Colonic mucosa (tissue), 4 donors: ENCODE measurements around the gene ZCCHC2. TPM values are rescaled to one million over a fixed set of nuclear protein-coding genes. Genes with fewer than 3 reads are reported as not detected.

Experiments
- DNase-seq: peaks from one replicate; pipeline ENCODE4 v3.0.0-alpha.2; 2020
- H3K27ac ChIP-seq: fragments of 200-600 bp; one replicate; pipeline ENCODE4 v1.8.0; 2021
- H3K27me3 ChIP-seq: fragments of 200-600 bp; one replicate; pipeline ENCODE4 v1.8.0; 2021
- H3K36me3 ChIP-seq: fragments of 200-600 bp; one replicate; pipeline ENCODE4 v1.8.0; 2021
- H3K4me1 ChIP-seq: fragments of 200-600 bp; one replicate; pipeline ENCODE4 v1.8.0; 2021; ENCODE audit warnings: mild to moderate bottlenecking
- H3K4me3 ChIP-seq: fragments of 200-600 bp; one replicate; pipeline ENCODE4 v1.8.0; 2021
- H3K9ac ChIP-seq, 2 donors: one replicate each; pipeline ENCODE4 v1.7.0; 2013; ENCODE audit warnings: control low read depth in 2 of 2, low read depth in 2 of 2, low read length in 2 of 2
- H3K9me3 ChIP-seq: fragments of 200-600 bp; one replicate; pipeline ENCODE4 v1.8.0; 2021
- intact Hi-C: fragments of 100-400 bp; cut with DNase I; formaldehyde crosslinking; loops from one replicate; pipeline ENCODE4 v1.14.1; 2022
- total RNA-seq, 2 donors: library from RNA; stranded (reverse); fragmentation: NEBNext Ultra II Directional in 1 of 2; extraction: Animal tissue kit (Norgen Biotek cat#: 25700) in 1 of 2; gene quantifications; one replicate each; pipeline ENCODE4 v1.2.1, GENCODE V29; 2021
- TF ChIP-seq, protein P1 (sequence below): fragments of 200-600 bp; IDR thresholded peaks from one replicate; pipeline ENCODE4 v1.8.0; 2022; ENCODE audit warnings: antibody characterized with exemption, mild to moderate bottlenecking
- donor health status: healthy.
- donor health status: DM: no; HTN: no; CAD: no.
- donor health status: DM: no; HTN: no; CAD: no.

Gene ZCCHC2
- total RNA-seq, 2 donors from 2014 or later: 24.7 to 25.7 TPM

DNA sequence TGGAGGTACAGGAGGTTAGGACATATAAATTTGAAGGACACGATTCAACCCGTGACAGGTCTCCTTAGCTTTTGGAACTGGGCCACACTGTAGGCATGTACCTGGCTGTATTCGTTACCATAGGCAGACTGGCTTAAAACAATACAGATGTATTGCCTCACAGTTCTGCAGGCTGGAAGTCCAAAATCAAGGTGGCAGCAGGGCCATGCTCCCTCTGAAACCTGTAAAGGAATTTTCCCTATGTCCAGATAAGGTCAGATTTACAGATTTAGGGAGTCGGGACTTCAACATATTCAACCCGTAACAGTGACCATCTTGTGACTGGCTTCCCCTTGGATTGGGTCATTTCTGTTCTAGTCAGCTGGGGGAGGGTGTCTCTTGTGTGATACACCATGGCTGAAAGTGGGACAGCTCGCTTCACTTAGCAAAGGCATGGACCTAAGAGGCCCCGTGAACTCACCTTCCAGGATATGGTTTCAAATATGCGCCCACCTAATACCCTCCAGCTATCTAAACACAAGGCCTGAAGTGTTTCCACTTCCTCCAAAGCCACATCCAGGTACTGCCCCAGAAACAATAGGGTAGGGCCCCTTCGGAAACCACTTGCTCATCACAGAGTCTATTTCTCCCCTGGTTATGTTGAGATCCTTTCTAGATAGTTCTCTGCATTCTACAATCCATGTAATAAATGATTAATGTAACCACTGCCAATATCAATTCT is 85.0 kb downstream of the ZCCHC2 start:
- no peaks in the 10 kb centered on the region for H3K36me3 ChIP-seq
- TF ChIP-seq, protein P1, sequence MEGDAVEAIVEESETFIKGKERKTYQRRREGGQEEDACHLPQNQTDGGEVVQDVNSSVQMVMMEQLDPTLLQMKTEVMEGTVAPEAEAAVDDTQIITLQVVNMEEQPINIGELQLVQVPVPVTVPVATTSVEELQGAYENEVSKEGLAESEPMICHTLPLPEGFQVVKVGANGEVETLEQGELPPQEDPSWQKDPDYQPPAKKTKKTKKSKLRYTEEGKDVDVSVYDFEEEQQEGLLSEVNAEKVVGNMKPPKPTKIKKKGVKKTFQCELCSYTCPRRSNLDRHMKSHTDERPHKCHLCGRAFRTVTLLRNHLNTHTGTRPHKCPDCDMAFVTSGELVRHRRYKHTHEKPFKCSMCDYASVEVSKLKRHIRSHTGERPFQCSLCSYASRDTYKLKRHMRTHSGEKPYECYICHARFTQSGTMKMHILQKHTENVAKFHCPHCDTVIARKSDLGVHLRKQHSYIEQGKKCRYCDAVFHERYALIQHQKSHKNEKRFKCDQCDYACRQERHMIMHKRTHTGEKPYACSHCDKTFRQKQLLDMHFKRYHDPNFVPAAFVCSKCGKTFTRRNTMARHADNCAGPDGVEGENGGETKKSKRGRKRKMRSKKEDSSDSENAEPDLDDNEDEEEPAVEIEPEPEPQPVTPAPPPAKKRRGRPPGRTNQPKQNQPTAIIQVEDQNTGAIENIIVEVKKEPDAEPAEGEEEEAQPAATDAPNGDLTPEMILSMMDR: no peak
- no peak overlapping the region for H3K4me3 ChIP-seq
- intact Hi-C loops: no loop called here
- no peaks in the 10 kb centered on the region for H3K4me1 ChIP-seq
- no peak for DNase-seq
- H3K9me3 ChIP-seq: no peaks in the 10 kb centered on the region
- H3K27me3 ChIP-seq: no peaks in the 10 kb centered on the region
- H3K9ac ChIP-seq: no peak overlapping the region
- H3K27ac ChIP-seq: no peak overlapping the region

DNA sequence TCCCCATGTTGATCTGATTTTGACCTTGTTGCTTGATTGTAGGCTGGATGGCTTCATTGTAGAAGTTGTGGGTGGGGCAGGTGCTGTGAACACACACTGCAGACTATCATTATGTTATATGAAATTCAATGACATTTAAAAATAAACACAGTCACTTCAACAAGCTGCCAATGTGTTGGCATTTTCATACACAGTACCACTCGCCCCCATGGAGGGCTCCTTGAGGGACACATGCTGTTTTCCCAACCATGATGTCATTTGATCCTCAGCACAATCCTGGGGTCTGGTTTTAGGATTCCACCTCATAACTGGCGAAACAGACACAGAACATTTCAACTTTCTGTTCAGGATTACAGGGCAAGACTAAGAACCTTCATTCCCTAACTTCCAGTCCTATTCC is 86.9 kb downstream of the ZCCHC2 start:
- no peak overlapping the region for H3K4me3 ChIP-seq
- no peaks in the 10 kb centered on the region for H3K36me3 ChIP-seq
- H3K27me3 ChIP-seq: no peaks in the 10 kb centered on the region
- no peak for DNase-seq
- H3K4me1 ChIP-seq: no peaks in the 10 kb centered on the region
- TF ChIP-seq, protein P1: no peak
- intact Hi-C loops: no loop called here
- H3K27ac ChIP-seq: no peak overlapping the region
- no peaks in the 10 kb centered on the region for H3K9me3 ChIP-seq
- H3K9ac ChIP-seq: no peak overlapping the region

DNA sequence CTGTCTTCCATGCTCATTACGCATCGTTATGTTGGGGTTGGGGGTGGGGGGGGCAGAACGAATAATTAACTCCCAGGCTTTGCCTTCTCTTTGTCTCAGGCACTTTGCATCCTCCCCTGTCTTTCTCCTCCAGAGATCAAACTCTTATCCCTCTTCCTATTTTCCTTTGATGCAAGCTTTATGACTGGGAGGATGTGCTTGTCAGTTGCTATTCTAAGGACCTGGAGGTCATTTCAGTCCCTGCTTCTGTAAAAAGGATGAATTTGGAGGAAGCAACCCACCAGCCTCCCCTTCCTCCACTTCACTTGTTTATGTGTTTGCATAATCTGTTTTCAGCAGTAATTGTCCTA is 87.5 kb downstream of the ZCCHC2 start:
- intact Hi-C loops: no loop called here
- Histone ChIP-seq H3K4me1 (no peaks in the 10 kb centered on the region), H3K9ac (no peak overlapping the region), H3K27me3 (no peaks in the 10 kb centered on the region), H3K36me3 (no peaks in the 10 kb centered on the region), H3K9me3 (no peaks in the 10 kb centered on the region), H3K4me3 (no peak overlapping the region), H3K27ac (no peak overlapping the region)
- DNase-seq: no peak
- TF ChIP-seq, protein P1: no peak

DNA sequence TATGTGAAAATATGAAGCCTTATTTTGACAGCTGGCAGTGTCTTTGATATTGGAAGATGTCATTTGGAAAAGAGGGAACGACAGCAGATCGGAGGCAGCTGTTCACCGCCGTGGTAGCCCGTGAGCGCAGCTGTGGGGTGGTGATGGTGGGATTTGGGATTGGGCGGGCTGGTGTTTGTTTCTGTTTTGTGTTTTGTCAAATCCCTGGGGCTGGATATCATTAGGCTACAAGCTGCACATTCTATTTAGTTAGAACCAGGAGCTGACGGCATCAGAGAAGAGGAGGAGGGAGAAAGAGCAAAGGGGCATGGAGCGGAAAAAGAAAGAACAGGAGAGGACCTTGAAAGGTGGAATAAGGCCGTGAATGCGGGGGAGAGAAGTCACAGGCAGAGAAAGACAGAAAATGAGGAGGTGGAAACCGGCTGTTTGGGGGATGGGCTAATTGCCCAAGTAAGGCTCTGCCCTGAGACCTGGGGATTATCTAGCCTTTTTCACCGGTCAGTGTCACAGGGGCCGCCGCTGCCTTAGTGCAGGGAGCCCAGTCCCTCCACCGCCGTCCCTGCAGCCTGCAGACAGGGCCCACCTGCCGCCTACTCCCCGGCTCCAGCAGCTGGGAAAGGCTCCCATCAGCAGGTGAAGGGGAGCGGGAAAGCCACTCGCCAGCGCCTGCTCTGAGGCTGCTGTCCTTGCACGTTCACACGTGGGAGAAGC is 88.0 kb downstream of the ZCCHC2 start:
- DNase-seq: no peak
- Histone ChIP-seq H3K9me3 (no peaks in the 10 kb centered on the region), H3K9ac (no peak overlapping the region), H3K27me3 (no peaks in the 10 kb centered on the region), H3K36me3 (no peaks in the 10 kb centered on the region), H3K4me1 (no peaks in the 10 kb centered on the region), H3K4me3 (no peak overlapping the region), H3K27ac (no peak overlapping the region)
- intact Hi-C loops: no loop called here
- TF ChIP-seq, protein P1: no peak

DNA sequence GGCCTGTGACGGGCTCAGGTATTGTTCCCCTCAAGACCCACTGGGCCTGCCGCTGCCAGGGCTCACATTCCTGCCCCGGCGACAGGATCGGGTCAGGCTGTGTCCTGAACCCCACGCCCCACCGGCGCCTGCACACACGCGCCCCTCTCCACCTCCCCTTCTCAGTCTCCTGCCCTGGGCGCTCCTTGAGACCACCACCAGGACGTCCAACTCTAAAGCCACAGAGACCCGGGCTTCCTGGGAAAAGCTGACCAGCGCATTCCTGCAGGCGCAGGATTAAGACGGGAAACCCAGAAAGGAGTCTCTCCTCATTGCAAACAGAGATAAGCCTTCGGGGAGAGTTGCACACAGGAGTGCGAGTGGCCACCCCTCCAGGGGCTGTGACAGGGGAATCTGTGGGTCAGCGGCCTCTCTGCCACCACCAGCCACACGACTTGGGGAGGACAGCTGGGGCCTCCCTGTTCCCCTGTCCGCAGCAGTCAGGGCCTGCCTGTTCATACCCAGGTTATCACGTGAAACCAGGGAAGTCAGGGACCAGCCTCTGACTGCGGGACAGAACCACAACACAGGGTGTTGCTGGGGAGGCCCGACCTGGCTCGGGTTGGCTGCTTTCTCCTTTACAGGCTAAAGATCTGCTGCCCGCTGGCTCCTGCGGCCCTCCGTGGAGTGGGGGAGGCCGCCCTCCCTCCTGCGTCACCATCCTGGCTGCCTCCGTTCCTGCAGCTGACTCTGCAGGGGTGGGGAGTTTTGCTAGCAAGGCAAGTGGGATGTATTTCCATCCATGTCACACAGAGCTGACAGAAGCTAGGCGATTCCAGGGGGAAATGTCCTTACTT is 88.8 kb downstream of the ZCCHC2 start:
- H3K4me3 ChIP-seq: no peak overlapping the region
- H3K9ac ChIP-seq: no peak overlapping the region
- no peaks in the 10 kb centered on the region for H3K27me3 ChIP-seq
- no peaks in the 10 kb centered on the region for H3K4me1 ChIP-seq
- TF ChIP-seq, protein P1: no peak
- H3K9me3 ChIP-seq: no peaks in the 10 kb centered on the region
- no peaks in the 10 kb centered on the region for H3K36me3 ChIP-seq
- no peak overlapping the region for H3K27ac ChIP-seq
- no peak for DNase-seq
- intact Hi-C loops: no loop called here
